ENCODE measurements around the gene WDR33.

DNA sequence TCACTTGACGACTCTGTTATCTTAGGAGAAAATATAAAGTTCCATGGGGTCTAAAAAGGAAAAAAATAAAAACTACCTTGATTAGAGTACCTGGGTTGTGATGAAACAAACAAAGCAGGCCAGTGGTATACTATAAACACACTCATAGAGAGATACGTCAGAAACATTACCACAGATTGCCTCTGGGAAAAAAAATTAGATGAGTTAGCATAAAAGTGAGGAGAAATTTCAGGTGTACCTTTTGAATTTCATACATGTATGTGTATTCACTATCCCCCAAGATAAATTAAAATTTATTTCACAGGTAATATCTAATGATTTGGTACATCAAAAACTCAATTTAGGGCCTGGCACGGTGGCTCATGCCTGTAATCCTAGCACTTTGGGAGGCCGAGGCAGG lies 18.2 kb downstream of the WDR33 start:
- no peak for TF ChIP-seq POLR2A (IDR thresholded peaks at IDR 0.05)
- TF ChIP-seq, protein P1, sequence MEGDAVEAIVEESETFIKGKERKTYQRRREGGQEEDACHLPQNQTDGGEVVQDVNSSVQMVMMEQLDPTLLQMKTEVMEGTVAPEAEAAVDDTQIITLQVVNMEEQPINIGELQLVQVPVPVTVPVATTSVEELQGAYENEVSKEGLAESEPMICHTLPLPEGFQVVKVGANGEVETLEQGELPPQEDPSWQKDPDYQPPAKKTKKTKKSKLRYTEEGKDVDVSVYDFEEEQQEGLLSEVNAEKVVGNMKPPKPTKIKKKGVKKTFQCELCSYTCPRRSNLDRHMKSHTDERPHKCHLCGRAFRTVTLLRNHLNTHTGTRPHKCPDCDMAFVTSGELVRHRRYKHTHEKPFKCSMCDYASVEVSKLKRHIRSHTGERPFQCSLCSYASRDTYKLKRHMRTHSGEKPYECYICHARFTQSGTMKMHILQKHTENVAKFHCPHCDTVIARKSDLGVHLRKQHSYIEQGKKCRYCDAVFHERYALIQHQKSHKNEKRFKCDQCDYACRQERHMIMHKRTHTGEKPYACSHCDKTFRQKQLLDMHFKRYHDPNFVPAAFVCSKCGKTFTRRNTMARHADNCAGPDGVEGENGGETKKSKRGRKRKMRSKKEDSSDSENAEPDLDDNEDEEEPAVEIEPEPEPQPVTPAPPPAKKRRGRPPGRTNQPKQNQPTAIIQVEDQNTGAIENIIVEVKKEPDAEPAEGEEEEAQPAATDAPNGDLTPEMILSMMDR (IDR thresholded peaks at IDR 0.05): no peak

All from breast epithelium (tissue), 3 donors.